CD14-positive monocyte (primary cell): ENCODE data around the gene KRTAP10-1. TPM values are rescaled to one million over a fixed set of nuclear protein-coding genes. Genes with fewer than 3 reads are reported as not detected.

Experiments
- DNase-seq, 3 donors: peaks; one replicate each; pipeline ENCODE4 v3.0.0-alpha.2; 2011 to 2022
- H2AFZ ChIP-seq: 2 replicates; pipeline ENCODE4 v1.6.0; 2012; ENCODE audit warnings: mild to moderate bottlenecking, low read depth, low read length, inconsistent platforms; ENCODE audit not compliant: insufficient read depth, poor library complexity, severe bottlenecking
- H3K27ac ChIP-seq, 2 donors: 1 replicate in 1 of 2; 2 replicates in 1 of 2; pipeline ENCODE4 v1.5.1; 2012 to 2013; ENCODE audit warnings: low read length in 2 of 2, control low read depth in 1 of 2, inconsistent platforms in 1 of 2, low read depth in 1 of 2, mild to moderate bottlenecking in 1 of 2
- H3K27me3 ChIP-seq, 2 donors: one replicate each; pipeline versions ENCODE4 v1.6.0 to v1.6.1; 2011 to 2013; ENCODE audit warnings: low read length in 2 of 2; ENCODE audit not compliant: control insufficient read depth in 2 of 2, insufficient read depth in 2 of 2
- H3K36me3 ChIP-seq, 2 donors: replicated peaks in 1 of 2; 1 replicate in 1 of 2; 2 replicates in 1 of 2; pipeline versions ENCODE4 v1.5.1 to v1.6.1; 2012 to 2013; ENCODE audit warnings: low read length in 2 of 2, control low read depth in 1 of 2, inconsistent platforms in 1 of 2, mild to moderate bottlenecking in 1 of 2; ENCODE audit not compliant: insufficient read depth in 2 of 2, control insufficient read depth in 1 of 2
- H3K4me1 ChIP-seq, 2 donors: 1 replicate in 1 of 2; 2 replicates in 1 of 2; pipeline versions ENCODE4 v1.5.1 to v1.6.1; 2012 to 2013; ENCODE audit warnings: low read length in 2 of 2, control low read depth in 1 of 2, inconsistent platforms in 1 of 2, mild to moderate bottlenecking in 1 of 2, moderate library complexity in 1 of 2; ENCODE audit not compliant: insufficient read depth in 2 of 2, control insufficient read depth in 1 of 2
- H3K4me2 ChIP-seq: replicated peaks from 2 replicates; pipeline ENCODE3; 2012; ENCODE audit warnings: low read length, moderate library complexity, mild to moderate bottlenecking; ENCODE audit not compliant: poor library complexity, severe bottlenecking; ENCODE audit errors: extremely low read depth
- H3K4me3 ChIP-seq, 3 experiments: fragments of 200-600 bp in 1 of 3; sonication (generic) in 1 of 3; replicated peaks in 1 of 3; 1 replicate in 2 of 3; 2 replicates in 1 of 3; pipeline ENCODE4 v1.5.1; 2011 to 2013; ENCODE audit warnings: low read length in 3 of 3, mild to moderate bottlenecking in 3 of 3, control low read depth in 2 of 3, low read depth in 2 of 3, inconsistent platforms in 1 of 3, moderate library complexity in 1 of 3
- H3K79me2 ChIP-seq: 2 replicates; pipeline ENCODE4 v1.6.0; 2012; ENCODE audit warnings: mild to moderate bottlenecking, control low read depth, inconsistent platforms, low read length, moderate library complexity; ENCODE audit not compliant: insufficient read depth
- H3K9ac ChIP-seq: 2 replicates; pipeline ENCODE4 v1.6.0; 2017; ENCODE audit warnings: low read length, mild to moderate bottlenecking; ENCODE audit not compliant: insufficient read depth, poor library complexity, severe bottlenecking
- H3K9me3 ChIP-seq, 2 donors: replicated peaks in 1 of 2; 1 replicate in 1 of 2; 2 replicates in 1 of 2; pipeline versions ENCODE4 v1.5.1 to v1.6.1; 2012 to 2013; ENCODE audit warnings: low read length in 2 of 2, control low read depth in 1 of 2; ENCODE audit not compliant: control insufficient read depth in 1 of 2, insufficient read depth in 1 of 2
- H4K20me1 ChIP-seq: 2 replicates; pipeline ENCODE4 v1.6.0; 2012; ENCODE audit warnings: mild to moderate bottlenecking, low read length, control low read depth, moderate library complexity; ENCODE audit not compliant: insufficient read depth
- H3K27ac Mint-ChIP-seq, 7 donors: one replicate each; pipeline ENCODE4 v1.8.0; 2020; ENCODE audit warnings: mild to moderate bottlenecking in 7 of 7, mixed read lengths in 7 of 7, moderate library complexity in 6 of 7, inconsistent platforms in 2 of 7
- H3K27me3 Mint-ChIP-seq, 3 donors: one replicate each; pipeline ENCODE4 v1.8.0; 2021 to 2022; ENCODE audit warnings: low read depth in 3 of 3, mild to moderate bottlenecking in 3 of 3, mixed read lengths in 3 of 3, moderate library complexity in 3 of 3, inconsistent platforms in 1 of 3
- H3K36me3 Mint-ChIP-seq, 2 donors: one replicate each; pipeline ENCODE4 v1.8.0; 2020; ENCODE audit warnings: mixed read lengths in 2 of 2, inconsistent platforms in 1 of 2, mild to moderate bottlenecking in 1 of 2
- H3K4me1 Mint-ChIP-seq: one replicate; pipeline ENCODE4 v1.8.0; 2020; ENCODE audit warnings: mild to moderate bottlenecking, mixed read lengths
- H3K4me3 Mint-ChIP-seq, 2 donors: one replicate each; pipeline ENCODE4 v1.8.0; 2020; ENCODE audit warnings: mild to moderate bottlenecking in 2 of 2, mixed read lengths in 2 of 2, moderate library complexity in 1 of 2
- H3K9me3 Mint-ChIP-seq, 7 donors: one replicate each; pipeline ENCODE4 v1.8.0; 2020 to 2022; ENCODE audit warnings: mixed read lengths in 7 of 7, mild to moderate bottlenecking in 6 of 7, moderate library complexity in 6 of 7, inconsistent platforms in 2 of 7
- whole genome bisulfite sequencing: methylation state at CpG from one replicate; pipeline ENCODE4 v1.1.5; 2013; ENCODE audit warnings: missing lambda C conversion rate; ENCODE audit not compliant: insufficient coverage; 5-methylcytosine and 5-hydroxymethylcytosine counted together
- intact Hi-C, 2 donors: fragments of 100-400 bp; cut with micrococcal nuclease; formaldehyde crosslinking; loops; one replicate each; pipeline versions ENCODE4 v1.15.0 to v1.15.1; 2023
- polyA plus RNA-seq, 3 donors: library from polyadenylated mRNA; depleted of rRNA in 1 of 3; unstranded in 2 of 3; stranded (reverse) in 1 of 3; fragments of 300-500 nt in 2 of 3; fragments of >200 nt in 1 of 3; fragmentation: Illumina TruSeq in 2 of 3; gene quantifications; 1 replicate in 2 of 3; 2 replicates in 1 of 3; pipeline ENCODE4 v1.2.3, GENCODE V29; 2012 to 2021
- TF ChIP-seq, protein P1 (sequence below): fragments of 200-600 bp; IDR thresholded peaks from one replicate; pipeline ENCODE4 v1.8.0; 2022; ENCODE audit warnings: antibody characterized with exemption, mild to moderate bottlenecking

The KRTAP10-1 gene
- polyA plus RNA-seq, 3 donors, result not detected

GRCh38 chr21:44496564-44497550 is 43.1 kb downstream of the KRTAP10-1 start:
- DNase-seq, result no peak
- H3K36me3 Mint-ChIP-seq, result no peaks in the 10 kb centered on the region
- 67% methylated on average over 23 of the region's 27 CpGs for WGBS
- H3K27me3 Mint-ChIP-seq, result peaks cover 2 to 14% (median 7%) of the 10 kb centered on the region in 3 donors
- H4K20me1 ChIP-seq, result no peaks in the 10 kb centered on the region
- TF ChIP-seq, protein P1, sequence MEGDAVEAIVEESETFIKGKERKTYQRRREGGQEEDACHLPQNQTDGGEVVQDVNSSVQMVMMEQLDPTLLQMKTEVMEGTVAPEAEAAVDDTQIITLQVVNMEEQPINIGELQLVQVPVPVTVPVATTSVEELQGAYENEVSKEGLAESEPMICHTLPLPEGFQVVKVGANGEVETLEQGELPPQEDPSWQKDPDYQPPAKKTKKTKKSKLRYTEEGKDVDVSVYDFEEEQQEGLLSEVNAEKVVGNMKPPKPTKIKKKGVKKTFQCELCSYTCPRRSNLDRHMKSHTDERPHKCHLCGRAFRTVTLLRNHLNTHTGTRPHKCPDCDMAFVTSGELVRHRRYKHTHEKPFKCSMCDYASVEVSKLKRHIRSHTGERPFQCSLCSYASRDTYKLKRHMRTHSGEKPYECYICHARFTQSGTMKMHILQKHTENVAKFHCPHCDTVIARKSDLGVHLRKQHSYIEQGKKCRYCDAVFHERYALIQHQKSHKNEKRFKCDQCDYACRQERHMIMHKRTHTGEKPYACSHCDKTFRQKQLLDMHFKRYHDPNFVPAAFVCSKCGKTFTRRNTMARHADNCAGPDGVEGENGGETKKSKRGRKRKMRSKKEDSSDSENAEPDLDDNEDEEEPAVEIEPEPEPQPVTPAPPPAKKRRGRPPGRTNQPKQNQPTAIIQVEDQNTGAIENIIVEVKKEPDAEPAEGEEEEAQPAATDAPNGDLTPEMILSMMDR, result no peak
- peaks cover 24 to 25% of the 10 kb centered on the region in 2 donors for H3K9me3 ChIP-seq
- no peak overlapping the region for H3K27ac ChIP-seq
- no peak overlapping the region for H2AFZ ChIP-seq
- H3K79me2 ChIP-seq, result no peaks in the 10 kb centered on the region
- no peaks in the 10 kb centered on the region for H3K27me3 ChIP-seq
- no peak overlapping the region for H3K9ac ChIP-seq
- intact Hi-C loops, result no loop called here
- H3K36me3 ChIP-seq, result no peaks in the 10 kb centered on the region
- peaks cover 8% of the 10 kb centered on the region for H3K4me1 Mint-ChIP-seq
- H3K9me3 Mint-ChIP-seq, result peaks cover 18 to 35% (median 24%) of the 10 kb centered on the region in 7 donors
- H3K27ac Mint-ChIP-seq, result no peak overlapping the region
- H3K4me3 Mint-ChIP-seq, result no peak overlapping the region
- no peaks in the 10 kb centered on the region for H3K4me1 ChIP-seq
- H3K4me3 ChIP-seq, result no peak overlapping the region
- no peak overlapping the region for H3K4me2 ChIP-seq

- no peaks in the 10 kb centered on the region for H4K20me1 ChIP-seq
- Mint-ChIP-seq H3K4me1 (peaks cover 8% of the 10 kb centered on the region), H3K27me3 (peaks cover 2 to 16% (median 7%) of the 10 kb centered on the region in 3 donors), H3K36me3 (no peaks in the 10 kb centered on the region), H3K4me3 (no peak overlapping the region), H3K9me3 (peaks cover 19 to 36% (median 28%) of the 10 kb centered on the region in 7 donors), H3K27ac (peak overlapping the region in 1 of 7 donors; percentile 3)
- no peaks in the 10 kb centered on the region for H3K79me2 ChIP-seq
- H3K4me3 ChIP-seq, result no peak overlapping the region
- no peaks in the 10 kb centered on the region for H3K36me3 ChIP-seq
- H2AFZ ChIP-seq, result no peak overlapping the region
- no peaks in the 10 kb centered on the region for H3K27me3 ChIP-seq
- no peak overlapping the region for H3K9ac ChIP-seq
- intact Hi-C loops, result no loop called here
- no peak for DNase-seq
- TF ChIP-seq, protein P1, result no peak
- WGBS, result 90% methylated on average over 2 of the region's 16 CpGs
- H3K4me1 ChIP-seq, result no peaks in the 10 kb centered on the region
- no peak overlapping the region for H3K27ac ChIP-seq
- no peak overlapping the region for H3K4me2 ChIP-seq
- H3K9me3 ChIP-seq, result peaks cover 29 to 32% of the 10 kb centered on the region in 2 donors
Observed at GRCh38 chr21:44495611-44496563, 44.1 kb downstream of the KRTAP10-1 start.
